GM19468 (cell line): ENCODE data around the gene ISG20L2.

Experiments used
- ATAC-seq: cut with Tn5 transposase; IDR thresholded peaks from one replicate; pipeline ENCODE4 v1.9.1; 2021; ENCODE audit warnings: mild to moderate bottlenecking, moderate library complexity, moderate number of reproducible peaks; ENCODE audit not compliant: unreplicated experiment; ENCODE audit errors: extremely low read depth

ISG20L2 gene

GRCh38 chr1:156675210-156676113 lies 53.1 kb downstream of the ISG20L2 start:
- ATAC-seq = no peak

DNA sequence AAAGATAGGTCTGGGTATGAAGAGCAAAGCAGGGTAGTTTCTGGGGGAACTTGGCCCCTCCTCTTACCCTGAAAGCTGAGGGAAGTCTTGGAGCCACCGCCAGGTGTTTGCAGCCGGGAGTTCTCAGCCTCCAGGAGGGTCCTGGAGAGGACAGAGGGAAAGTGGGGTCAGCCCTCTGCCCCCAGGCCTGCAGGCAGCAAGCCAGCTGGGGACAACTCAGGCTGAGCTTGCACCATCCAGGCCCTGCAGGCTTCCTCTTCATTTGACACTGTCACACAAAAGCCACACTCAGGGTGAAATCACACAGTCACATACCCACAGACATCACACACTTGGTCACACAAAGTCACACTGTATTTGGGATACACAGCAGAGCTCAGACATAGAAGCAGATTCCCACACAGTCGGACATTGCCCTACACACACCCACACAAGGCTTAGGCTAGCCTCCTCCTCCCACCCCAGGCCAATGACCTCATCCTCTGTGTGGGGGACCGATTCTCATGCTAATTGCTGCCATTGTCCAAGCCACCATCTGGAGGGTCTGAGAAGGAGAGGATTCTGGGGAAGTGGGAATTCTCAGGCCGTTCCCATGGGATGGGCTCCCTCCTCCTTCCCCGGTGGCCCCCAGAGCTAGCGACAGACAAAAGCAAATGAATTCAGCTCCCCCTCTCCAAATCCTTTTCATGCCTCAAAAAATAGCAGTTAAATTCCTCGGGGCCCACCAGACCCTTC lies 55.0 kb downstream of the ISG20L2 start:
- no peak for ATAC-seq
